HG02852 (cell line): ENCODE data around the gene SIRT6.
"Not testable (repeated sequence)": the region's sequence is repeated elsewhere in the genome, so short reads cannot be mapped to it uniquely, and the experiment has no call there.

ENCODE experiments used
- ATAC-seq: cut with Tn5 transposase; IDR thresholded peaks from one replicate; pipeline ENCODE4 v1.9.1; 2021; ENCODE audit warnings: mild to moderate bottlenecking, moderate library complexity; ENCODE audit not compliant: unreplicated experiment

SIRT6 gene

GRCh38 chr19:4175669-4175931 lies 6.8 kb downstream of the SIRT6 start:
- no peak for ATAC-seq

- ATAC-seq = no peak
Measured at GRCh38 chr19:4174895-4175668, 7.3 kb downstream of the SIRT6 start.

- ATAC-seq = no peak
Measured at GRCh38 chr19:4174213-4174894, 8.0 kb downstream of the SIRT6 start.

- ATAC-seq = no peak
Measured at GRCh38 chr19:4173479-4174212, 8.7 kb downstream of the SIRT6 start.

- no peak for ATAC-seq
Measured at GRCh38 chr19:4172861-4173473, 9.4 kb downstream of the SIRT6 start.

- no peak for ATAC-seq
Measured at GRCh38 chr19:4171676-4172075, 10.7 kb downstream of the SIRT6 start.

GRCh38 chr19:4164262-4164661 lies 18.1 kb downstream of the SIRT6 start:
- ATAC-seq = no peak

- ATAC-seq = no peak
Measured at GRCh38 chr19:4161415-4162077, 20.8 kb downstream of the SIRT6 start.

- ATAC-seq = not testable (repeated sequence)
Measured at GRCh38 chr19:4157971-4158370, 24.4 kb downstream of the SIRT6 start.

- no peak for ATAC-seq
Measured at GRCh38 chr19:4157164-4157563, 25.2 kb downstream of the SIRT6 start.

- ATAC-seq = no peak
Measured at GRCh38 chr19:4154571-4155312, 27.6 kb downstream of the SIRT6 start.

- no peak for ATAC-seq
Measured at GRCh38 chr19:4152241-4152998, 29.9 kb downstream of the SIRT6 start.

- no peak for ATAC-seq
Measured at GRCh38 chr19:4151623-4152022, 30.7 kb downstream of the SIRT6 start.

- ATAC-seq = no peak
Measured at GRCh38 chr19:4149518-4150288, 32.7 kb downstream of the SIRT6 start.

GRCh38 chr19:4144666-4145249 lies 37.6 kb downstream of the SIRT6 start:
- ATAC-seq = no peak

GRCh38 chr19:4142916-4143315 lies 39.4 kb downstream of the SIRT6 start:
- ATAC-seq = not testable (repeated sequence)

GRCh38 chr19:4140237-4140711 lies 42.1 kb downstream of the SIRT6 start:
- no peak for ATAC-seq

- ATAC-seq = no peak
Measured at GRCh38 chr19:4139614-4140236, 42.6 kb downstream of the SIRT6 start.
